IPS DF 4.7 (cell line): ENCODE data around the gene DDX24.

Experiments
- DNase-seq: peaks from one replicate; pipeline ENCODE4 v3.0.0-alpha.2; 2013; ENCODE audit warnings: low spot score; ENCODE audit errors: extremely low read depth

Gene DDX24

GRCh38 chr14:94080621-94081385, at the start of gene DDX24, which contains the start of gene IFI27L1:
TSS of gene DDX24 (minus strand) at chr14:94081202. CDS start at chr14:94079742, 1,460 bp downstream.
TSS of gene IFI27L1 (plus strand) at chr14:94081310. CDS start at chr14:94096938, 15,628 bp downstream.
- DNase-seq: peak; percentile 60

GRCh38 chr14:94129758-94130414, 48.9 kb upstream of the DDX24 start:
- DNase-seq: no peak

- DNase-seq: no peak
These were observed 48.2 kb upstream of the DDX24 start, which contains the start of gene IFI27L2 for GRCh38 chr14:94129111-94129757. TSS of gene IFI27L2 (minus strand) at chr14:94129604. CDS start at chr14:94129564, 40 bp downstream.

GRCh38 chr14:94128216-94128839, 47.3 kb upstream of the DDX24 start:
- DNase-seq: no peak

GRCh38 chr14:94127330-94127729, 46.3 kb upstream of the DDX24 start:
- no peak for DNase-seq

GRCh38 chr14:94126800-94127199, 45.8 kb upstream of the DDX24 start:
- no peak for DNase-seq

- no peak for DNase-seq
These were observed 45.3 kb upstream of the DDX24 start for GRCh38 chr14:94126419-94126677.

- no peak for DNase-seq
These were observed 44.8 kb upstream of the DDX24 start for GRCh38 chr14:94125659-94126418.

- no peak for DNase-seq
These were observed 43.8 kb upstream of the DDX24 start for GRCh38 chr14:94124582-94125377.

GRCh38 chr14:94123868-94124267, 42.9 kb upstream of the DDX24 start:
- no peak for DNase-seq

GRCh38 chr14:94123296-94123695, 42.3 kb upstream of the DDX24 start:
- no peak for DNase-seq

GRCh38 chr14:94122438-94122837, 41.4 kb upstream of the DDX24 start:
- DNase-seq: no peak

GRCh38 chr14:94121485-94121884, 40.5 kb upstream of the DDX24 start:
- DNase-seq: no peak

GRCh38 chr14:94120667-94121340, 39.8 kb upstream of the DDX24 start:
- no peak for DNase-seq

- DNase-seq: no peak
These were observed 38.1 kb upstream of the DDX24 start for GRCh38 chr14:94119071-94119470.

GRCh38 chr14:94117856-94118255, 36.9 kb upstream of the DDX24 start:
- DNase-seq: no peak

GRCh38 chr14:94116701-94117100, 35.7 kb upstream of the DDX24 start:
- DNase-seq: no peak

GRCh38 chr14:94115631-94116030, 34.6 kb upstream of the DDX24 start:
- no peak for DNase-seq

- DNase-seq: no peak
These were observed 34.1 kb upstream of the DDX24 start for GRCh38 chr14:94115058-94115591.
